HepG2 (cell line): ENCODE measurements around the gene SDK1. TPM values are rescaled to one million over a fixed set of nuclear protein-coding genes. Genes with fewer than 3 reads are reported as not detected.

Experiments
- ATAC-seq: fragments of 200-7000 bp; cut with Tn5 transposase; 3 replicates; pipeline ENCODE4 v1.9.1; 2020; ENCODE audit warnings: mild to moderate bottlenecking, moderate library complexity
- BruUV-seq: library from RNA; stranded (reverse); fragments of 400-500 nt; replicated peaks from 2 replicates; lab custom pipeline; 2021; lab: Mats Ljungman, UMichigan
- CTCF ChIA-PET: fragments of 300-600 bp; formaldehyde crosslinking; extraction: SDS; loops from one replicate; lab custom pipeline; 2021; ENCODE audit warnings: low total read pairs, inconsistent platforms, low intra/inter-chr PET ratio; lab: Yijun Ruan, JAX
- POLR2A ChIA-PET: fragments of 350-600 bp; sonication (Branson Sonifier 250); formaldehyde crosslinking; loops from one replicate; lab custom pipeline; 2020; ENCODE audit warnings: antibody characterized with exemption, inconsistent platforms; lab: Yijun Ruan, JAX
- DNase-seq: peaks from one replicate; pipeline ENCODE4 v3.0.0-alpha.2; 2015; ENCODE audit warnings: low spot score
- FAIRE-seq: peaks from 3 replicates; lab custom pipeline; 2011; peaks lifted over from hg19 to GRCh38; lab: Jason Lieb, UNC
- H2AFZ ChIP-seq: one replicate; pipeline ENCODE4 v1.6.1; 2011; ENCODE audit warnings: low read length, inconsistent platforms
- H3K27ac ChIP-seq: fragments of 300-600 bp; 3 replicates; pipeline ENCODE4 v1.8.0; 2011; ENCODE audit warnings: mixed run types, mild to moderate bottlenecking, mixed read lengths, low read length, inconsistent platforms; ENCODE audit not compliant: insufficient read depth; ENCODE audit errors: extremely low read length
- H3K27me3 ChIP-seq, 2 experiments: fragments of 200-600 bp in 1 of 2; 2 replicates in 1 of 2; 3 replicates in 1 of 2; pipeline versions ENCODE4 v1.6.0 to v1.8.0; 2011; ENCODE audit warnings: low read length in 2 of 2, mild to moderate bottlenecking in 2 of 2, moderate library complexity in 2 of 2, inconsistent platforms in 1 of 2; ENCODE audit not compliant: insufficient read depth in 2 of 2, control insufficient read depth in 1 of 2
- H3K36me3 ChIP-seq, 2 experiments: fragments of 200-600 bp in 1 of 2; replicated peaks in 1 of 2; 2 replicates in 1 of 2; 3 replicates in 1 of 2; pipeline versions ENCODE4 v1.5.1 to v1.8.0; 2011; ENCODE audit warnings: low read length in 2 of 2, inconsistent platforms in 1 of 2; ENCODE audit not compliant: insufficient read depth in 2 of 2, control insufficient read depth in 1 of 2
- H3K4me1 ChIP-seq: 2 replicates; pipeline ENCODE4 v1.5.1; 2012; ENCODE audit warnings: low read length, inconsistent platforms; ENCODE audit not compliant: insufficient read depth
- H3K4me2 ChIP-seq: 2 replicates; pipeline ENCODE4 v1.6.0; 2011; ENCODE audit warnings: low read depth, low read length, inconsistent platforms
- H3K4me3 ChIP-seq, 3 experiments: fragments of 200-600 bp in 1 of 3; sonication (generic), shearing (Covaris generic) in 1 of 3; replicated peaks in 1 of 3; 2 replicates each; pipeline ENCODE4 v1.5.1; 2011 to 2016; ENCODE audit warnings: low read length in 3 of 3, inconsistent platforms in 2 of 3, low read depth in 2 of 3, mild to moderate bottlenecking in 2 of 3, control low read depth in 1 of 3, mixed read lengths in 1 of 3; ENCODE audit not compliant: insufficient read depth in 1 of 3
- H3K79me2 ChIP-seq: one replicate; pipeline ENCODE4 v1.6.1; 2011; ENCODE audit warnings: low read length, inconsistent platforms; ENCODE audit not compliant: insufficient read depth
- H3K9ac ChIP-seq: 2 replicates; pipeline ENCODE4 v1.6.0; 2011; ENCODE audit warnings: mild to moderate bottlenecking, low read depth, low read length, inconsistent platforms; ENCODE audit not compliant: insufficient read depth
- H3K9me3 ChIP-seq: 2 replicates; pipeline ENCODE4 v1.5.1; 2012; ENCODE audit warnings: mild to moderate bottlenecking, low read length
- H4K20me1 ChIP-seq: 2 replicates; pipeline ENCODE4 v1.6.0; 2011; ENCODE audit warnings: inconsistent platforms, mild to moderate bottlenecking, low read length, moderate library complexity; ENCODE audit not compliant: insufficient read depth
- BATF2 ChIP-seq: sonication (generic); formaldehyde crosslinking; IDR thresholded peaks from 2 replicates; pipeline ENCODE4 v1.8.0; 2022; ENCODE audit warnings: mild to moderate bottlenecking, missing genetic modification reagents, moderate library complexity
- E2F2 ChIP-seq: sonication (generic); formaldehyde crosslinking; IDR thresholded peaks from 2 replicates; pipeline ENCODE4 v1.4.0; 2020; ENCODE audit warnings: missing genetic modification reagents, borderline replicate concordance
- KDM6A ChIP-seq: IDR thresholded peaks from 2 replicates; pipeline ENCODE4 v1.6.1; 2016; ENCODE audit warnings: low read depth
- MTA3 ChIP-seq: sonication (generic); formaldehyde crosslinking; IDR thresholded peaks from 2 replicates; pipeline ENCODE4 v1.4.0; 2020; ENCODE audit warnings: missing genetic modification reagents
- PAX8 ChIP-seq: sonication (generic); formaldehyde crosslinking; IDR thresholded peaks from 2 replicates; pipeline ENCODE4 v1.8.0; 2022; ENCODE audit warnings: mild to moderate bottlenecking, missing genetic modification reagents, borderline replicate concordance
- PBX3 ChIP-seq: sonication (generic); formaldehyde crosslinking; IDR thresholded peaks from 2 replicates; pipeline ENCODE4 v1.8.1; 2023; ENCODE audit warnings: missing genetic modification reagents, inconsistent platforms, borderline replicate concordance
- SNAPC5 ChIP-seq: sonication (generic); formaldehyde crosslinking; IDR thresholded peaks from 2 replicates; pipeline ENCODE4 v1.8.1; 2023; ENCODE audit warnings: mild to moderate bottlenecking, missing genetic modification reagents, borderline replicate concordance
- SNRNP70 ChIP-seq: fragments of 200-400 bp; formaldehyde crosslinking; IDR thresholded peaks from 2 replicates; pipeline ENCODE4 v1.6.1; 2017; ENCODE audit warnings: mild to moderate bottlenecking, low read depth, low read length, moderate library complexity
- SRY ChIP-seq: sonication (generic); formaldehyde crosslinking; IDR thresholded peaks from 2 replicates; pipeline ENCODE4 v1.8.0; 2022; ENCODE audit warnings: mild to moderate bottlenecking, missing genetic modification reagents
- SUZ12 ChIP-seq: fragments of 150-350 bp; IDR thresholded peaks from 2 replicates; pipeline ENCODE4 v1.6.1; 2014; ENCODE audit warnings: low read depth, low read length
- ZFP62 ChIP-seq: sonication (generic); formaldehyde crosslinking; IDR thresholded peaks from 2 replicates; pipeline ENCODE4 v1.4.0; 2020; ENCODE audit warnings: missing genetic modification reagents
- ZFP82 ChIP-seq: sonication (generic); formaldehyde crosslinking; IDR thresholded peaks from 2 replicates; pipeline ENCODE4 v1.5.1; 2020; ENCODE audit warnings: mild to moderate bottlenecking, missing genetic modification reagents, borderline replicate concordance
- ZNF136 ChIP-seq: sonication (generic); formaldehyde crosslinking; IDR thresholded peaks from 2 replicates; pipeline ENCODE4 v1.8.1; 2022; ENCODE audit warnings: low read depth, mild to moderate bottlenecking, moderate library complexity, missing genetic modification reagents
- ZNF335 ChIP-seq: sonication (generic); formaldehyde crosslinking; IDR thresholded peaks from 2 replicates; pipeline ENCODE4 v1.4.0; 2020; ENCODE audit warnings: missing genetic modification reagents
- ZNF350 ChIP-seq: sonication (generic); formaldehyde crosslinking; IDR thresholded peaks from 2 replicates; pipeline ENCODE4 v1.4.0; 2020; ENCODE audit warnings: mild to moderate bottlenecking, low read depth, missing genetic modification reagents, borderline replicate concordance
- ZNF354B ChIP-seq: sonication (generic); formaldehyde crosslinking; IDR thresholded peaks from 2 replicates; pipeline ENCODE4 v1.8.0; 2022; ENCODE audit warnings: mild to moderate bottlenecking, missing genetic modification reagents
- ZNF468 ChIP-seq: sonication (generic); formaldehyde crosslinking; IDR thresholded peaks from 2 replicates; pipeline ENCODE4 v1.8.0; 2022; ENCODE audit warnings: mild to moderate bottlenecking, moderate library complexity, missing genetic modification reagents
- ZNF615 ChIP-seq: sonication (generic); formaldehyde crosslinking; IDR thresholded peaks from 2 replicates; pipeline ENCODE4 v1.5.0; 2020; ENCODE audit warnings: mild to moderate bottlenecking, missing genetic modification reagents, borderline replicate concordance
- WGBS: methylation state at CpG from one replicate; pipeline ENCODE4 v1.1.6; 2017; ENCODE audit warnings: low lambda C conversion rate; 5-methylcytosine and 5-hydroxymethylcytosine counted together
- in situ Hi-C: cut with HindIII; loops from 2 replicates; pipeline ENCODE4 v1.10.0; 2017; ENCODE audit warnings: low pct_unique_long_range_greater_than_20kb; ENCODE audit not compliant: extremely low pct_ligation_motif_present
- intact Hi-C: fragments of 100-400 bp; cut with micrococcal nuclease; formaldehyde crosslinking; loops from one replicate; pipeline ENCODE4 v1.10.0; 2022; ENCODE audit not compliant: unreplicated experiment
- polyA plus RNA-seq, 8 experiments: library from polyadenylated mRNA; depleted of rRNA in 3 of 8; stranded (reverse) in 7 of 8; unstranded in 1 of 8; fragments of >200 nt; fragmentation: Illumina TruSeq in 4 of 8; extraction: Trizol in 4 of 8; gene quantifications; 2 replicates each; pipeline versions ENCODE4 v1.2.1 to v1.2.3, GENCODE V29; 2011 to 2016; ENCODE audit warnings: low read depth in 4 of 8, missing spikeins in 1 of 8, mixed read lengths in 1 of 8; ENCODE audit not compliant: insufficient read depth in 1 of 8
- total RNA-seq, 5 experiments: library from RNA; depleted of rRNA; stranded (reverse); fragments of >200 nt; fragmentation: Illumina TruSeq; extraction: Trizol; gene quantifications; 2 replicates each; pipeline ENCODE4 v1.2.3, GENCODE V29; 2016; ENCODE audit warnings: low read depth in 1 of 5

SDK1 gene
- total and polyA plus RNA-seq, 2 of the 13 experiments (the other 11 are each of a cell fraction or from before 2014, with no cell fraction given): 0.35 to 2.4 TPM

- ChIA-PET POLR2A (no interaction called here), CTCF (no interaction called here)
- H3K4me3 ChIP-seq: no peak overlapping the region
- WGBS: 96% methylated on average over 8 of the region's 8 CpGs
- intact Hi-C loops (no loop called here), in situ Hi-C loops (no loop called here)
- no peaks in the 10 kb centered on the region for H4K20me1 ChIP-seq
- H3K9ac ChIP-seq: no peak overlapping the region
- BruUV-seq: no TSS peak
- H3K36me3 ChIP-seq: no peaks in the 10 kb centered on the region
- no peak overlapping the region for H3K27ac ChIP-seq
- H3K4me1 ChIP-seq: no peaks in the 10 kb centered on the region
- H3K4me2 ChIP-seq: no peak overlapping the region
- TF ChIP-seq ZNF136 (no peak), PBX3 (CRISPR knock-in tag) (no peak), MTA3 (no peak), E2F2 (CRISPR knock-in tag) (no peak), SRY (CRISPR knock-in tag) (no peak), ZNF354B (CRISPR knock-in tag) (no peak), ZNF615 (CRISPR knock-in tag) (no peak), ZNF335 (CRISPR knock-in tag) (no peak), ZFP82 (CRISPR knock-in tag) (no peak), SNAPC5 (CRISPR knock-in tag) (no peak), SUZ12 (no peak), ZNF350 (no peak), BATF2 (CRISPR knock-in tag) (no peak), SNRNP70 (no peak), ZFP62 (CRISPR knock-in tag) (no peak), KDM6A (CRISPR knock-in tag) (no peak), ZNF468 (CRISPR knock-in tag) (no peak), PAX8 (CRISPR knock-in tag) (no peak)
- FAIRE-seq (no peak), DNase-seq (no peak), ATAC-seq (no peak)
- H3K27me3 ChIP-seq: no peaks in the 10 kb centered on the region
- no peaks in the 10 kb centered on the region for H3K79me2 ChIP-seq
- no peaks in the 10 kb centered on the region for H3K9me3 ChIP-seq
- H2AFZ ChIP-seq: no peak overlapping the region
These were observed 776.9 kb downstream of the SDK1 start for GRCh38 chr7:4077980-4078379.
